ENCODE measurements around the gene ITCH.

The ITCH gene

DNA sequence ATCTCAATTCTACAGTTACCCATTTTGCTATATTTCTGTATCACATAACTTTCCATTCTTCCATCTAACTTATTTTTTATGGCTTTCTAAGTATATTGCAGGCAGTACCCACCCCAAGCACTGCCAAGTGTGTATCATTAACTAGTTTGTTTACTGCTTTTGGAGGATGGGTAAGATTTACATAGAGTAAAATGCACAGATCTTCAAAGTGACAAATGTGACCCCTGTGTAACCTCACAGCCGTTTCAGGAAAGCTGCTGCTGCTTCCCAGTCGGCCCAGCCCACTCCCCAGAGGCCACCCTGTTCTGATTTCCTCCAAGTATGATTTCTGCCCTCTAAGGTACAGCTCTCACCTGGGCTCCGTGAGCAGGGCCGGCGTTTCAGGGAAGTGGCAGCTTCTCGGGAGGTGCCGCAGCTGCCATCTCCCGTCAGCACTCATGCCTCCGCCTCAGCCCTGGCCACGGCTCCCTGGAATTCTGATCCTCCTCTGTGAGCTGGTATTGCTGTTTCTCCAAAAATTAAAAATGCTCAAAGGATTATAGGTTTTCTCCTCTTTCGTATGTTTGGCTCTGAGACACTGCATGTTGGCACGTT, 180.5 kb downstream of the ITCH start:
- TF ChIP-seq, protein P1, sequence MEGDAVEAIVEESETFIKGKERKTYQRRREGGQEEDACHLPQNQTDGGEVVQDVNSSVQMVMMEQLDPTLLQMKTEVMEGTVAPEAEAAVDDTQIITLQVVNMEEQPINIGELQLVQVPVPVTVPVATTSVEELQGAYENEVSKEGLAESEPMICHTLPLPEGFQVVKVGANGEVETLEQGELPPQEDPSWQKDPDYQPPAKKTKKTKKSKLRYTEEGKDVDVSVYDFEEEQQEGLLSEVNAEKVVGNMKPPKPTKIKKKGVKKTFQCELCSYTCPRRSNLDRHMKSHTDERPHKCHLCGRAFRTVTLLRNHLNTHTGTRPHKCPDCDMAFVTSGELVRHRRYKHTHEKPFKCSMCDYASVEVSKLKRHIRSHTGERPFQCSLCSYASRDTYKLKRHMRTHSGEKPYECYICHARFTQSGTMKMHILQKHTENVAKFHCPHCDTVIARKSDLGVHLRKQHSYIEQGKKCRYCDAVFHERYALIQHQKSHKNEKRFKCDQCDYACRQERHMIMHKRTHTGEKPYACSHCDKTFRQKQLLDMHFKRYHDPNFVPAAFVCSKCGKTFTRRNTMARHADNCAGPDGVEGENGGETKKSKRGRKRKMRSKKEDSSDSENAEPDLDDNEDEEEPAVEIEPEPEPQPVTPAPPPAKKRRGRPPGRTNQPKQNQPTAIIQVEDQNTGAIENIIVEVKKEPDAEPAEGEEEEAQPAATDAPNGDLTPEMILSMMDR (IDR thresholded peaks at IDR 0.05; ENCODE audit: insufficient read depth, low read length, missing control alignments) = no peak

DNA sequence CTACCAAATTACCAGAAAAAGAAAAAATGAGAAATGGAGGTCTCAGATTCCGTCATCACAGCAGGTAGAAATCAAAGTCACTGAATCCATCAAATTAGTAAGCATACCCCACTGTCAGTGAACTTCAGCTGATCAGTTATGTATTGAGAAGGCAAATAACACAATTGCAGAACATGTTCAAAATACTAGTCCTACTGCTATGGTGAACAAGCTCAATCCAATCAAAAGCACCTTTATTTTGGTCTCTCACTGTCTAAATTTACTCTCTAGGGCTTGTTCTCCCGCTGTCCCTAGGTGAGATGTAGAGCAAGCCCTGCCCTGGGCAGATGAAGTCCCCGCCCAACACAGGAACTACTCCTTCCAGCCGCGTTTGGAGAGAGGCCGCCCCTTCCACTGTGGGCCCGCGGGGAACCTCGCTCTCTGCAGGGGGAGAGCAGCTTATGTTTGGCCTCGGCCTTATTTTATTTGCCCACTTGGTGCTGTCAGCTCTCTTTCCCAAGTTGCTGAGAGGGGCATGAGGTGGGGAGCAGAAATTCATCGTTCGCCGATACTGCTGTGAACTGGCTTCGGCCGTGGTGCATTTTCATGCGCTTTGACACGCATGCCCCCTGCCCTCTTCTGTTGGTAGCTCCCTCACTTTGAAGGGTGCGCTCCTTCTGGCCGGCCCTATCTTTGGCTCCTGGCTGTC, 181.2 kb downstream of the ITCH start:
- TF ChIP-seq, protein P1 (IDR thresholded peaks at IDR 0.05; ENCODE audit: insufficient read depth, low read length, missing control alignments) = no peak
- ChIA-PET POLR2A (interaction anchor here (0.6 kb wide), 1 partner anchor 9 kb away, joined by 3 read pairs; no protein-coding TSS in a partner anchor), CTCF (interaction anchor here (1.1 to 1.9 kb wide), 7 partner anchors 9 to 231 kb away, joined by 3 to 10 read pairs (median 4); no protein-coding TSS in a partner anchor)
- DNase-seq (ENCODE audit: low read depth, low spot score) = no peak
- H3K4me3 ChIP-seq (ENCODE audit: low read depth, low read length) = no peak overlapping the region

More for the DNA sequence above, 180.5 kb downstream of the ITCH start:
- H3K4me3 ChIP-seq (ENCODE audit: low read depth, low read length) = no peak overlapping the region
- CTCF ChIA-PET = interaction anchor here (1.4 to 1.9 kb wide), 5 partner anchors 9 to 231 kb away, joined by 4 to 10 read pairs (median 5); no protein-coding TSS in a partner anchor
- DNase-seq (ENCODE audit: low read depth, low spot score) = no peak
- POLR2A ChIA-PET = interaction anchor here (0.6 kb wide), 1 partner anchor 9 kb away, joined by 3 read pairs; no protein-coding TSS in a partner anchor

- H3K4me3 ChIP-seq (ENCODE audit: low read depth, low read length) = no peak overlapping the region
- POLR2A ChIA-PET = no interaction called here
- TF ChIP-seq, protein P1 (IDR thresholded peaks at IDR 0.05; ENCODE audit: insufficient read depth, low read length, missing control alignments) = no peak
- CTCF ChIA-PET = interaction anchor here (1.2 to 1.4 kb wide), 2 partner anchors 10 to 13 kb away, joined by 3 to 6 read pairs; no protein-coding TSS in a partner anchor
- DNase-seq (ENCODE audit: low read depth, low spot score) = no peak
These were observed 183.7 kb downstream of the ITCH start for GRCh38 chr20:34546751-34547181.

- ChIA-PET CTCF (interaction anchor here (0.9 to 3.2 kb wide), 2 partner anchors 9 to 23 kb away, joined by 3 to 32 read pairs; no protein-coding TSS in a partner anchor), POLR2A (no interaction called here)
- no peak for DNase-seq (ENCODE audit: low read depth, low spot score)
- H3K4me3 ChIP-seq (ENCODE audit: low read depth, low read length) = no peak overlapping the region
- TF ChIP-seq, protein P1 (IDR thresholded peaks at IDR 0.05; ENCODE audit: insufficient read depth, low read length, missing control alignments) = no peak
These were observed 185.0 kb downstream of the ITCH start for GRCh38 chr20:34547844-34548613.

- ChIA-PET POLR2A (no interaction called here), CTCF (interaction anchor here (0.7 to 3.2 kb wide), 2 partner anchors 10 to 220 kb away, joined by 3 to 32 read pairs; no protein-coding TSS in a partner anchor)
- TF ChIP-seq, protein P1 (IDR thresholded peaks at IDR 0.05; ENCODE audit: insufficient read depth, low read length, missing control alignments) = no peak
- no peak overlapping the region for H3K4me3 ChIP-seq (ENCODE audit: low read depth, low read length)
- DNase-seq (ENCODE audit: low read depth, low spot score) = no peak
These were observed 186.3 kb downstream of the ITCH start for GRCh38 chr20:34549291-34549928.
